Measurements from ENCODE around the gene SEL1L3. TPM values are rescaled to one million over a fixed set of nuclear protein-coding genes. Genes with fewer than 3 reads are reported as not detected.
"Not testable (repeated sequence)": the region's sequence is repeated elsewhere in the genome, so short reads cannot be mapped to it uniquely, and the experiment has no call there.

SEL1L3 gene
- total RNA-seq, 6 experiments from 2014 or later, result 5.0 to 33.6 (median 13.3) TPM

DNA sequence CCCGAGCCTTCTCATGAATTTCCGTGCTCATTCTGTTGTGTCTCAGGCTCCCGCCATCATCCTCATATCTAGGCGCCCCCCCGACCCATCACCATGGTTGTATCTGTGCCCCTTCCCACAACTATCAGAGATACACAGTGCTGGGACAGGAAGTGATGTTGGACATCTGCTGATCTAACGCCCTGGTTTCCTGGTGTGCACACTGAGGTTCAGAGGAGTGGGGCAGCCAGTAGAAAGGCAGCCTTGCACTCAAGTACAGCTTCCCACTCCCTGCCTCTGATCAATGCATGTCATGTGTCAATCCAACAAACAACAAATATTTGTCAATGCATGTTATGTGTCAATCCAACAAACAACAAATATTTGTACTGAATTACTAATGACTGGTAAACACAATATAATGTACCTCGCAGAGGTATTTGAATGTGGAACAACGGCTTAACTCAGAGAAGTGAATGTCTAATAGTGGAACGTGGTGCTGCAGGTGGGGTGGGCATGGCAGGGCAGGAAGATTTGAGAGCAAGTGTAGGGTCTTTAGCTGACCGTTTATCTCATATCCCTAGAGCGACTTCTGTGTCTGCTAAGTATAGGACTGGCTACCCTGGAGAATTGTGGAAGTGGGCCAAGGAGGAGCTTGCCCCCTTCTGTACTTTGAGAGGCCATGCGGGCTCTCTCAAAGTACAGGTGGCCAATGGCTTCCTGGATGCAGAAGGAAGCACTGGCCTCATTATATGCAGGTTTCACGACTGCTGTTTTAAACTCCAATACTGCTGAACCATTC lies 10.3 kb upstream of the SEL1L3 start:
- Histone ChIP-seq H3K4me1 (no peaks in the 10 kb centered on the region), H3K36me3 (no peaks in the 10 kb centered on the region), H3K9me3 (no peaks in the 10 kb centered on the region), H3K27ac (no peak overlapping the region), H3K4me3 (no peak overlapping the region), H3K27me3 (no peaks in the 10 kb centered on the region)
- DNase-seq (no peak), ATAC-seq (no peak)
- intact Hi-C loops (cut with DNase I), result no loop called here
- TF ChIP-seq CTCF (IDR thresholded peaks at IDR 0.05) (no peak), POLR2A (IDR thresholded peaks at IDR 0.05) (no peak)
- WGBS (ENCODE audit: insufficient coverage, low coverage, low lambda C conversion rate, missing lambda C conversion rate), result 52% methylated on average over 12 of the region's 13 CpGs

DNA sequence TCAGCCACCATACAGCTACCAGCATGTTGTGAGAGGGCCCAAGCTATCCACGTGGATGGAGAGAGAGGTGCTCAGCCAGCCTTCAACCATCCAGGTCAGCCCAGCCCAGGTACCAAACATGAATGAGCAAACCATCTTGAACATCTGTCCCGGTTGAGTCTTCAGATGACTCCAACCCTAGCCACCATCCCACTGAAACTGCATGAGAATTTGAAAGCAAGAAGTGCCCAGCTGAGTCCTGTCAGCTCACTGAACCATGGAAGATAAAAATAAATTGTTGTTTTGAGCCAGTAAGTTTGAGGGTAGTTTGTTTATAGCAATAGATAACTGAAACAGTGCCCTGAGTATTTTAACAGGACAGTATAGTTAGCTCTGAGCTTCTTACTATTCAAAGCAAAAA lies 7.3 kb upstream of the SEL1L3 start:
- Histone ChIP-seq H3K36me3 (no peaks in the 10 kb centered on the region), H3K27ac (no peak overlapping the region), H3K9me3 (no peaks in the 10 kb centered on the region), H3K4me3 (no peak overlapping the region), H3K27me3 (no peaks in the 10 kb centered on the region), H3K4me1 (no peaks in the 10 kb centered on the region)
- TF ChIP-seq CTCF (IDR thresholded peaks at IDR 0.05) (no peak), POLR2A (IDR thresholded peaks at IDR 0.05) (no peak)
- WGBS (ENCODE audit: insufficient coverage, low coverage, low lambda C conversion rate, missing lambda C conversion rate), result 82% methylated on average over 2 of the region's 2 CpGs
- no peak for ATAC-seq
- intact Hi-C loops (cut with DNase I), result no loop called here
- no peak for DNase-seq

- peaks cover 0 to 7% (median 0%) of the 10 kb centered on the region in 4 donors for H3K4me1 ChIP-seq
- H3K36me3 ChIP-seq, result no peaks in the 10 kb centered on the region
- no peak overlapping the region for H3K4me3 ChIP-seq
- ATAC-seq (no peak), DNase-seq (no peak)
- 76% methylated on average over 6 of the region's 6 CpGs for WGBS (ENCODE audit: insufficient coverage, low coverage, low lambda C conversion rate, missing lambda C conversion rate)
- intact Hi-C loops (cut with DNase I), result no loop called here
- TF ChIP-seq POLR2A (IDR thresholded peaks at IDR 0.05), result no peak
- no peak for TF ChIP-seq CTCF (IDR thresholded peaks at IDR 0.05)
- no peaks in the 10 kb centered on the region for H3K27me3 ChIP-seq
- H3K27ac ChIP-seq, result no peak overlapping the region
- H3K9me3 ChIP-seq, result no peaks in the 10 kb centered on the region
Observed at GRCh38 chr4:25867781-25868294, 5.0 kb upstream of the SEL1L3 start.

DNA sequence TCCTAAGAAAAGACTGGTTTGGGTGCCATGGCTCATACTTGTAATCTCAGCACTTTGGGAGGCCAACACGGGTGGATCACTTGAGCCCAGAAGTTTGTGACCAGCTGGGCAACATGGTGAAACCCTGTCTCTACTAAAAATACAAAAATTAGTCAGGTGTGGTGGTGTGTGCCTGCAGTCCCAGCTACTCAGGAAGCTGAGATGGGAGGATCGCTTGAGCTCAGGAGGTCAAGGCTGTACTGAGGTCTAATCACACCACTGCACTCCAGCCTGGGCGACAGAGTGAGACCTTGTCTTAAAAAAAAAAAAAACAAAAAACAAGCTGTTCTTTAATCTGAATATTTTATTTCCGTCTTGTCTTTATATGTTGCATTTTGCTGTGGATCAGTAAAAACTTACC lies 3.6 kb upstream of the SEL1L3 start:
- DNase-seq; ATAC-seq; H3K27me3 ChIP-seq; H3K9me3 ChIP-seq; H3K4me3 ChIP-seq; H3K36me3 ChIP-seq; intact Hi-C loops (cut with DNase I); H3K4me1 ChIP-seq; H3K27ac ChIP-seq: not testable (repeated sequence)
- 83% methylated on average over 4 of the region's 4 CpGs for whole genome bisulfite sequencing (ENCODE audit: insufficient coverage, low coverage, low lambda C conversion rate, missing lambda C conversion rate)

GRCh38 chr4:25865586-25865985 lies 2.8 kb upstream of the SEL1L3 start:
- H3K36me3 ChIP-seq, result no peaks in the 10 kb centered on the region
- DNase-seq (no peak), ATAC-seq (peak in 1 of 4 donors; percentile 25)
- H3K9me3 ChIP-seq, result no peaks in the 10 kb centered on the region
- H3K27ac ChIP-seq, result no peak overlapping the region
- no peaks in the 10 kb centered on the region for H3K27me3 ChIP-seq
- WGBS (ENCODE audit: insufficient coverage, low coverage, low lambda C conversion rate, missing lambda C conversion rate), result 36% methylated on average over 2 of the region's 4 CpGs
- TF ChIP-seq CTCF (IDR thresholded peaks at IDR 0.05) (no peak), POLR2A (IDR thresholded peaks at IDR 0.05) (no peak)
- H3K4me3 ChIP-seq, result no peak overlapping the region
- H3K4me1 ChIP-seq, result peaks cover 0 to 7% (median 0%) of the 10 kb centered on the region in 4 donors
- intact Hi-C loops (cut with DNase I), result no loop called here
